HL-60/S4 (cell line): ENCODE measurements around the gene SLC25A21.
"Not testable (repeated sequence)": the region's sequence is repeated elsewhere in the genome, so short reads cannot be mapped to it uniquely, and the experiment has no call there.

Experiments
- in situ Hi-C: fragments of 300-500 bp; cut with MboI; formaldehyde crosslinking; loops from 2 replicates; pipeline ENCODE4 v1.14.3; 2022; ENCODE audit warnings: low sequenced_read_pairs

The SLC25A21 gene

GRCh38 chr14:37187294-37187693 is 14.9 kb upstream of the SLC25A21 start:
- in situ Hi-C loops, result no loop called here

DNA sequence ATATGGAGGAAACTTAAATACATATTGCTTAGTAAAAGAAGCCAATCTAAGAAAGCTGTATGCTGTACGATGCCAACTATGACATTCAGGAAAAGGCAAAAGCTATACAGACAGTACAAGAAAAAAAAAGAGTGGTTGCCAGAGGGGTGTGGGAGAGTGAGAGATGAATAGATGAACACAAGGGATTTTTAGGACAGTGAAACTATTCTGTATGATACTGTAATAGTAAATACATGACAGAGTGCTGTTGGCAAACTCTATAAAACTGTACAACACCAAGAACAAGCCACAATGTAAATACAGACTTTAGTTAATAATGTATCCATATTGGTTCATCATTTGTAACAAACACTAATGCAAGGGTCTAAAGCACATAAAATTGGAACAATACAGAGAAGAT is 14.5 kb upstream of the SLC25A21 start:
- in situ Hi-C loops, result no loop called here

- in situ Hi-C loops, result no loop called here
These were observed 13.3 kb upstream of the SLC25A21 start for GRCh38 chr14:37185670-37186069.

DNA sequence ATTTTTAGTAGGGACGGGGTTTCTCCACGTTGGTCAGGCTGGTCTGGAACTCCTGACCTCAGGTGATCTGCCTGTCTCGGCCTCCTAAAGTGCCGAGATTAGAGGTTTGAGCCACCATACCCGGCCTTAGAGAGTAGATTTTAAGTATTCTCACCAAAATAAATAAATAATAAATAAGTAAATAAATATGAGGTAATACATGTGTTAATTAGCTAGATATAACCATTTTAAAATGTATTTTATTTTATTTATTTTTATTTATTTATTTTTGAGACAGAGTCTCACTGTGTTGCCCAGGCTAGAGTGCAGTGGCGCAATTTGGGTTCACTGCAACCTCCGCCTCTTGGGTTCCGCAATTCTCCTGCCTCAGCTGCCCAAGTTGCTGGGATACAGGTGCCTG is 12.1 kb upstream of the SLC25A21 start:
- in situ Hi-C loops, result not testable (repeated sequence)

DNA sequence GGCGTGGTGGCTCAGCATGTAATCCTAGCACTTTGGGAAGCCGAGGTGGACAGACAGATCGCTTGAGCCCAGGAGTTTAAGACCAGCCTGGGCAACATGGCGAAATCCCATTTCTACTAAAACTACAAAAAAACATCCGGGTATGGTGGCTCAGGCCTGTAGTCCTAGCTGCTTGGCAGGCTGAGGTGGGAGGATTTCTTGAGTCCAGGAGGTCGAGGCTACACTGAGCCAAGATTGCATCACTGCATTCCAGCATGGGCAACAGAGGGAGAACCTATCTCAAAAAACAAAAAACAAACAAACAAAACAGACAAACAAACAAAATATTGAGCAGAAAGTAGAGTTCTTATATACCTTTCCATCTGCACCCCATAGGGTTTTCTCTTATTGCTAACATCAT is 9.0 kb upstream of the SLC25A21 start:
- in situ Hi-C loops, result no loop called here

DNA sequence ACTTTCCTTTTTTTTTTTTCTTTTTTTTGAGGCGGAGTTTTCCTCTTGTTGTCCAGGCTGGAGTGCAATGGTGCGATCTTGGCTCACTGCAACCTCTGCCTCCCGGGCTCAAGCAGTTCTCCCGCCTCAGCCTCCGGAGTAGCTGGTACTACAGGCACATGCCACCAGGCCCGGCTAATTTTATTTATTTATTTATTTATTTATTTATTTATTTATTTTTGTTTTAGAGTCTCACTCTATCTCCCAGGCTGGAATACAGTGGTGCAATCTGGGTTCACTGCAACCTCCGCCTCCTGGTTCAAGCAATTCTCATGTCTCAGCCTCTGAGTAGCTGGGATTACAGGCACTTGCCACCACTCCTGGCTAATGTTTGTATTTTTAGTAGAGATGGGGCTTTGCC is 8.5 kb upstream of the SLC25A21 start:
- in situ Hi-C loops, result not testable (repeated sequence)

DNA sequence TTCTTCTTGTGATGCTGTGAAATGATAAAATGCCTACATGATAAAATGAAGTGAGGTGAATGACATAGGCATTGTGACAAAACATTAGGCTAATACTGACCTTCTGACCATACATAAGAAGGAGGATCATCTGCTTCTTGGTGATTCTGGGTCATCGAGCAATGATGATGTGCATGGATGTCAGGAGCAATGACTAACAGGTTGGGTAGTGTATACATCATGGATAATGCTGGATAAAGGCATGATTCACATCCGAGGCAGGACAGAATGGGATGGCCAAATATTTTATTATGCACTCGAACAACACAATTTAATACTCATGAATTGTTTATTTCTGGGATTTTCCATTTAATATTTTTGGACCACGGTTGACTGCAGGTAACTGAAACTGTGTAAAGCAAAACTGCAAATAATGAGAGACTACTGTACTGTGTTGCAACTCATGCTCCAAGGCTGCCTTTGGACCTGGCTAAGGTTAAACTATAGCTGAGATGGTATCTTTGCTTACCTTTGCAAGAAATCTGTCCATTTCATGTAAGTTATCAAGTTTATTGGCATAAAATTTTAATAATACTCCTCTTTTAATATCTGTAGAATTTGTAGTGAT is 7.6 kb upstream of the SLC25A21 start:
- in situ Hi-C loops, result no loop called here

DNA sequence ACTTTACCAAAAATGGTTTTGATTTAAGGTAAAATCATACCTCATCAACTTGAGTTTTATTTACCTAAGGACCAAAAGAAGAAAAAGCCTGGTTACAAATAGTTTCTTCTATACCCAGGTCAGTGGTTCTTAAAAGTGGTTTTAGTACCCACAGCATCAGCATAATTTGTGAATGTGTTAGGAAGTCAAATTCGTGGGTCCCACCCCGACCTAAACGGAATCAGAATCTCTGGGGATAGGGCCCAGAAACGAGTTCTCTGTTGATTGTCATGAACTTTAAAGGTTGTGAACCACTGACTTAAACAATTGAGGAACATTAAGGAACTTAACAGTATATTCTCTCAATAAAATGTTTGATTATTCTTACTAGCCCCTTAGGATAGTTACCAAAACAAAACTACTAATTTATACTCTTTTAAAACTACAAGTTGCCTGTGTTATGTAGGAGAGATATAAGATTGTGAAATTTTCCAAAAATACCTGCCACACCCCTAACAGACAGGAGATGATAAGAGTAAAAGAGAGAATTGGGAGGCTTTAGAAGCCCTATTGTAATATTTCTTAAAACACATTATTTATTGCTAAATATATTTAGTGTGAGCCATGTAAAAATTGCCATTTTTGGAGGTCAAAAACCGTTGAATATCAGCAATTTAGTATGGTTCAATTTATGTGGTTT is 669 bp upstream of the SLC25A21 start:
- in situ Hi-C loops, result loop anchor here (25.0 kb wide), 1 partner anchor 1286 kb away; no protein-coding TSS in a partner anchor

DNA sequence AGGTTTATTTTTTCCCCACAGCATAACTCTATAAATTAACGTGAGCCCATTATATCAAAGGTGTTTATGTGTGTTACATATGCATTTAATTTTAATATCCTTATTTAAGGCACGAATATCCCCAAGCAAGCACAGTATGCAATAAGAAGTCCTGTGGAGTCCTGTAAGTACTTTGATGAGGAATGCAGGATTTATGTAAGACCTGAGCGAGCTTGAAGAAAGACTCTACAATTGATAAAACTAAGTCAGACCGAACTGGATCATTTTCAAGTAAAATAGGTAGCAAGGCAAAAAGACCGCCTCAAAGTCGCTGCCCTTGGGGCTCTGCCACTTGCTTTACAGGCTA is 755 bp downstream of the SLC25A21 start:
- in situ Hi-C loops, result loop anchor here (25.0 kb wide), 1 partner anchor 1284 kb away; no protein-coding TSS in a partner anchor

DNA sequence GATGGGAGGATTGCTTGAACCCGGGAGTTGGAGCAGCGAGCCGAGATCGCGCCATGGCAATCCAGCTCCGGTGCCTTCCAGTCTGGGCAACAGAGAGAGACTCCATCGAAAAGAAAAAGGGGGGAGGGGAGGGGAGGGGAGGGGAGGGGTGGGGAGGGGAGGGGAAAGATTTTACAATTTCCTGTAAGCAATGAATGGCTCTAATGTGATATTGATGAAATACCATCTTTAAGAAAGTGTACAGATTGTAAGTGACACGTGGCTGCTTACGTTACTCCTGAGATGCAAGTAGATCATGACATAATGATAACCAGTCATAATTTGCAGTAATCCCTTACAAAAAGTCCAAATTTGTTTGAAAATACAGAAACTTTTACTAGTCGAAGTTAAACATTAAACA is 1.4 kb downstream of the SLC25A21 start:
- in situ Hi-C loops, result loop anchor here (25.0 kb wide), 1 partner anchor 1284 kb away; no protein-coding TSS in a partner anchor

- in situ Hi-C loops, result loop anchor here (25.0 kb wide), 1 partner anchor 1283 kb away; no protein-coding TSS in a partner anchor
These were observed 2.2 kb downstream of the SLC25A21 start for GRCh38 chr14:37170237-37170636.

DNA sequence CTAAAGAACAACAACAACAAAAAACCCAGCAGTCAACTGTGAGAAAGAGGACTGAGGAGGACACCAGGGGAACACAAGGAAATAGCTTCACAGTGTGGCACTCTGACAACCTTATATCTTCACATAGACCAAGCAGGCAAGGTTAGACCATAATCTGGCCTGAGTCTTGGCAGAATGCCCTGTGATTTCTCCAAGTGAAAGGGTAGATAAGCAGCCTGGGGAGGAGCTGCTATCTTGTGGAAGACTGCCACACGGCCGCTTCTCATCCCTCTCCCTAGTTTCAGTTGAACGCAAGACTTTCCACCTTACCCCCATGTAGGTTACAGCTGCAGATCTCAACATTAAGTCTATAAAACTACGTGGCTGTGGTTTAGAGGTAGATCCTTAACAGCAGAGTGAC is 3.7 kb downstream of the SLC25A21 start:
- in situ Hi-C loops, result loop anchor here (25.0 kb wide), 1 partner anchor 1281 kb away; no protein-coding TSS in a partner anchor

GRCh38 chr14:37167151-37168047 is 5.0 kb downstream of the SLC25A21 start:
- in situ Hi-C loops, result loop anchor here (25.0 kb wide), 1 partner anchor 1280 kb away; no protein-coding TSS in a partner anchor

DNA sequence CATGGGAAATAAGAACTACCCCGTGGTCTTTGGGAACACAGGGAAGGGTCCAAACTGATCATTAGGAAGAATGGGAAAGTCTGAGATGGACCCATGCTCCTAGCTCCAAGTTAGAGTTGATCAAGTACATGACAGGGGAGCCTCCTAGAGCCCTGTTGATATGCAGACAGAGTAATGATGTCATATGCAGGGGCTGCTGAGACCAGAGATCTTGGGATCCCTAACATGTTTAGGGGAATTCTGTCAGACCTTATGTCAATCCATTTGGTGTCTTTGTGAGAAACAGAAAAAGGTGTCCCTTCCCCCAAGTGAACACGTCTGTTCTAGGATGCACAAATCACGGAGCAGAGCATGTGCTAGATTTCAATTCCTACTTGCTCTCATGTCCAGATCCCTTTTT is 6.6 kb downstream of the SLC25A21 start:
- in situ Hi-C loops, result loop anchor here (25.0 kb wide), 1 partner anchor 1278 kb away; no protein-coding TSS in a partner anchor

GRCh38 chr14:37162307-37162706 is 10.1 kb downstream of the SLC25A21 start:
- in situ Hi-C loops, result loop anchor here (25.0 kb wide), 1 partner anchor 1275 kb away; no protein-coding TSS in a partner anchor

GRCh38 chr14:37157987-37158386 is 14.4 kb downstream of the SLC25A21 start:
- in situ Hi-C loops, result loop anchor here (25.0 kb wide), 1 partner anchor 1271 kb away; no protein-coding TSS in a partner anchor

GRCh38 chr14:37153483-37153882 is 18.9 kb downstream of the SLC25A21 start:
- in situ Hi-C loops, result loop anchor here (25.0 kb wide), 1 partner anchor 1266 kb away; no protein-coding TSS in a partner anchor

GRCh38 chr14:37153005-37153404 is 19.4 kb downstream of the SLC25A21 start:
- in situ Hi-C loops, result loop anchor here (25.0 kb wide), 1 partner anchor 1266 kb away; no protein-coding TSS in a partner anchor

GRCh38 chr14:37150414-37150813 is 22.0 kb downstream of the SLC25A21 start:
- in situ Hi-C loops, result loop anchor here (25.0 kb wide), 1 partner anchor 1263 kb away; no protein-coding TSS in a partner anchor

GRCh38 chr14:37147310-37147880 is 25.0 kb downstream of the SLC25A21 start:
- in situ Hi-C loops, result loop anchor here (10.0 kb wide), 1 partner anchor 593 kb away; no protein-coding TSS in a partner anchor
